ENCODE data around the gene ARMH3.
"Not testable (repeated sequence)": the region's sequence is repeated elsewhere in the genome, so short reads cannot be mapped to it uniquely, and the experiment has no call there.

ARMH3 gene

DNA sequence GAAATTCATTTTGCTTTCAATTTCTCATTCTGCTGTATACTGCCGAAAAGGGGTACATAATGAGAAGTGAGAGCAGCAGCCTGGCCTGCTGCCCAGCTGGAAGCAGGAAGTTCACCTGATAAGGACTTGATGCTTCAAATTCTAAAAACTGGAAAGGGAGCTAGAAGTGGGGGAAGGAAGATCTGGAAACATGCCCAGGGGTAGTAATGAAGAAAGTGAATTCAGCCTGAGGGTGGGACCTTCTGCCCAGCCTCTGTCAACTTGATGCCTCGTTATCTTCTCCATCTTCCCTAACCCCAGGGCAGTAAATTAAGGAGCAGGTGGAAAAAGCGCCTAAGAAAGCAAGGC is 69.4 kb downstream of the ARMH3 start:
- no peak for DNase-seq (ENCODE audit: low spot score)

DNA sequence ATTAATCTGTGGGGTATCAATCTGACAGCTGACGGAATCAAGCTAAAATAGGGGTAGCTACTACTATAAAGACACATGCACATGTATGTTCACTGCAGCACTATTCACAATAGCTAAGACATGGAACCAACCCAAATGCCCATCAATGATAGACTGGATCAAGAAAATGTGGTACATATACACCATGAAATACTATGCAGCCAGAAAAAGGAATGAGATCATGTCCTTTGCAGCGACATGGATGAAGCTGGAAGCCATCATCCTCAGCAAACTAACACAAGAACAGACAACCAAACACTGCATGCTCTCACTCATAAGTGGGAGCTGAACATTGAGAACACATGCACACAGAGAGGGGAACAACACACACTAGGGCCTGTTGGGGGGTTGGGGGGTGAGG is 75.3 kb downstream of the ARMH3 start:
- not testable (repeated sequence) for DNase-seq (ENCODE audit: low spot score)

DNA sequence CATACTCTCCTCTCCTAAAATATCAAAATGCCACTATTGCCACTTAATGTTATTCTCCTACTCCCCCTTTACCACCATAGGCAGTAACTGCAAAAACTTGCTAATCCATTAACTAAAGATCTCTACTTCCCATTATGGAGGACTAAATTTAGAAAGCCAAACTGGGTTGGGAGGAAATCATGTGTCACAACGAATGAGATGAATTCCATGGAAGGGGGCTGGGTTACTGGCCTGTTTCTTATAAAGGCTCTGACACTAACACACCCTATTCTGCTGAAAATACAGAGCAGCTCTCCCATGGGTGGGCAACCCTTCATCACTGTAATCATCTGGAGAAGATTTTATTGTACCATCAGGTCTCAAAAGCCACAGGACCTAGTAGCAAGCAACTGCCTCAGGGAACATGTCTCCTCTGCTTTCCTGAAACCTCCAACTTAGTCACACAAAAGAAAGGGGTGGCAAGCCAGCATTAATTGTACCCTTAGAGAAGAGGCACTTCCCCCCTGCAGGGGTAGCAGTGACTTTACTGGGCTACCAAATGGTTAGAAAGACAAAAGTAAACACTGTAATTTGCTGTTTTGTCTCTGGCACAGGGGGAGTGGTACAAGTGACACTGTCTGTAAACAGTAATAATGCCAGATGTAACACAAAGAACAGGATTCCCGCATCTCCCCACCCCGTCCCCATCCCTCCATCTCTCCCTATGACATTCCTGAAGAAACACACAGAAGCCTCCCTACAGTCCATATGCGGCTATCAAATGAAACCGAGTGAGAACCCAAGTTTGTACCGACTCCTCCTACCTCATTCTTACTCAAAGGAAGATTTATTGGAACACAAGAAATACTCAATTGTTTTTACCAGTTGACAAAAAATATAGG is 81.6 kb downstream of the ARMH3 start:
- DNase-seq (ENCODE audit: low spot score): no peak

DNA sequence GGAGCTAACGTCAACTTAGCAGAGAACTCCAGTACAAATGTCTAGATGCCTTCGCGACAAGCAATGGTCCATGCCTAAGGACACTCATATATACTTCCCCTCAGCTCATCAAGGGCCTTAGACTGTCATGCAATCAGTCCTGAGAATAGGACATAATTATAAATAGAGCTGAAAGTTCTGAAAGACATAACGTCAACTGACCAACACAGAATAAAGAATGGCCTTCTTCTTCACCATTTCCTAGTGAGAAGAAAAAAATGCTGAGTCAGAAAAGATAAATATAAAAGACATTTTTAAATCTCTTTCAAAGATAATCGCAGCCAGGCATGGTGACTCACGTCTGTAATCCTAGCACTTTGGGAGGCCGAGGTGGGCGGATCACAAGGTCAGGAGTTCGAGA is 83.2 kb downstream of the ARMH3 start:
- DNase-seq (ENCODE audit: low spot score): no peak

DNA sequence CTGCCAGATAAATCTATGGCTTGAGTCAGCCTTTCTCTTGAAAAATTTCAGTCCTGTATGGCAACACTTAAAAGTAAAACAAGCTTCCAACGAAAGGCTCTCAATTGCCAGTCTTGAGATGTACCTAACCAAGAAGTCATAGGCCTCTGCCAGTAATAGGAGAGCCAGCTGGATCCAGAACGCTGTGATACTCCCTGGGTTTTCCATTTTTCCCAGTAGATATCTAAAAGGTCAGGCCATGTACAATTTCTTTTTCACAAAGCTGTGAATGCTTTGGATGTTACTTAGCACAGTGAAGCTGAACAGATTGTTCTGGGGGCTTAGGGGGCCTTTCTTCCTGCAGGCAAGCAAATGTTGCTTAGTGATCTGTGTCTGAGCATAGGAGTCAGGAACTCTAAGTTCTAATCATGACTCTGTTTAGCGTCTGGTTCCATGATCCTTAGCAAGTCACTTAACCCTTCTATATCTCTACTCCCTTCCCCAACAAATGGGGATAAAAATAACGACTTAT is 86.5 kb downstream of the ARMH3 start:
- DNase-seq (ENCODE audit: low spot score): no peak

DNA sequence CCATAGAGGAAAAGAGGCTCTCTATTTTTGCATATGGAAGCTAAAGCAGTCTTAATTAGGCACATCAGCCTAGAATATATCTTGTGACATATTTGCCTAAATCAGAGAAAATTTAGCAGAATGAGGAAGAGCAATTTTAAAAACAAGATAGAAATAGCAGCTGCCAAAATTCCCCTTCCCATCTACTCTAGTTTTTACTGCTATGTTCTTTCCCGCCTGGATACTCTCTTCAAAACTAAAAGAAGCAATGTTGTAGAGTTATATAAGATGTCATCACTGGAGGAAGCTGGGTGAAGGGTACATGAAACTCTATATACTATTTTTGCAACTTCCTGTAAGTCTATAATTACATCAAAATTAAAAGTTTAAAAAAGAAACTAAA is 87.0 kb downstream of the ARMH3 start:
- DNase-seq (ENCODE audit: low spot score): no peak

DNA sequence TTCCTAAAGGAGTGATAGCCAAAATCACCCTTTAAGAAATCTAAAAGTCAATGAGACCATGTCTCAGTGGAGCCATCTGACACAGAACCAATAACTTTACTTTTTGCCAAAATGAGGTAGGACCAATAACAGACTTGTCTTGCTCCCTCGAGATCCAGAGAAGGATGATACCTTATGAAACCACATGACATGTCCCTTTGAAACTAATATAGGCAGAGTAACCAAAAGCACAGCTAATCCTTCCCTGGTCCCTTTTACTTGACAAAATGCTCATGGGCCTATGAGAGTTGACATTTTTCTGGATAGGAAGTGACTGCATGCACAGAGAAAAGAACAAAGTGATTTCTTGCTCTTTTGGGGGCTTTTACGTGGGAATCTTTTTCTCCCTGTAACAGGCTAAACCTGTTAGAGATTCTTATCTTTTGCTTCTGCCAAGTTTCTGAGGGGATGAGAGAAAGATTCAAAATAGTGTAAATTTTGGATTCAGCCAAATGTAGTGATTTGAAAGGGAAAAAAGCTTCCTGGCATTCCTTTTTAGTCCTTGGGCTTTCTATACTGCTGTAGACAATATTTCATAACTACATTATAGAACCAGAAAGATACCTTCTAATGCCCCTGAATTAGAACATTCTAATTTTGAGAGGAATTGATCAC is 87.6 kb downstream of the ARMH3 start:
- no peak for DNase-seq (ENCODE audit: low spot score)

DNA sequence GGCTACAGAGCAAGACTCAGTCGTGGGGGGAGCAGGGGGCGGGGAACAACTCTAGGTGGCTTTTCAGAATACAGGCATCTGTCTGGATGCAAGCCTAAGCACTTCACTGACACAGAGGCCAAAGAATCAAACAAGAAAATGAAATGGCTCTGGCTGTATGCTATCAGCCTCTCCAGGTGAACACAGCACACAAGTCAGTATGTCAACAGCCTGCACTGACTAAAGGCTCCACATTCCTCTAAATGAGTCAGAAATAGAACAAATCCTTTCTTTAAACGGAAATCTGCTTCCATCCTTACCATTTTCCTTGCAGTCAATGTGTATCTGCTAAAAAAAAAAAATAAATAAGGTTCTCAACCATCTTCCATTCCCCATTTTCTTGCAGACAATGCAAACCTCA is 88.3 kb downstream of the ARMH3 start:
- DNase-seq (ENCODE audit: low spot score): no peak

DNA sequence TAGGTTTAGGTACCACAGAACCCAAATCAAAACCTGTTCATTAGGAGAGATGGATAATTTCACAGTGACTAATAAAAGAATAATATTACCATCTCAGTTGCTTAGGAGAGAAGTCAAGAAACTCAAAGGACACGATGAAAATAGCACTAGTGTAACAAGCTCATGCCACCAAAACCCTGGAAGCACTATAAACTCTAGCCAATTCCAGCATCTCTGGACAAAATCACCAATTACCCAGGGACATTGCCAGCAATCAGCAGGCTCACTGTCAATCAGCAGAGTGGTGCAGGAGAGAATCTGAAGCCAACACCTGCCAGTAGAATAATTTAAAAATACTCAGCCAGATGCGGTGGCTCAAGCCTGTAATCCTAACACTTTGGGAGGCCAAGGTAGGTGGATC is 88.9 kb downstream of the ARMH3 start:
- no peak for DNase-seq (ENCODE audit: low spot score)

DNA sequence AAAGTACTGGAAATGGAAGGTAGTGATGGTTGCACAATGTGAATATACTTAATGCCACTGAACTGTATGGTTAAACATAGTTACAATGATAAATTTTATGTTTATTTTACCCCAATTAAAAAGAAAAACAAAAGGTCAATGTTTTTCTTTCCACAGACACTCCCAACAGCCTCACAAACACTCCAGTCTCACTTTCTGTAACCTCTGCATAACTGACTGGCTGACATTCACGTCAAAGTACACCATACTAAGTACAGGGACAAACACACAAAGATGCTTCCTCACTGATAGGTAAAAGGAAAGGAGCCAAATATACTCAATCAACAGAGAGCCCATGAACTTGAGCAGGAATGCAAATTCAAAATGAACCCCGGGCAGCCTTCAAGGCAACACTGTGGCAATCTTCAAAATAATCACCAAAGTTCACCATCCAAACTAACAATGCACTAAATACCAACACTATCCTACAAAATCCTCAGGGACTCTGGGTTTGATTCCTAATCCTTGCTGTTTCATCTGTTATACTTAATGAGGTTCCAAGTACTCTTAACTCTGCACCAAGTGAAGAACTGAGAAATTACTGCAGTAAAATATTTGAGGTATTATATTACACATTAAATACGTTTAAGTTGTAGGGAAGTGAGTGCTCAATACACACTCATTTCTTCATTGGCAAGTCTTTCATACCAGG is 90.8 kb downstream of the ARMH3 start:
- no peak for DNase-seq (ENCODE audit: low spot score)

DNA sequence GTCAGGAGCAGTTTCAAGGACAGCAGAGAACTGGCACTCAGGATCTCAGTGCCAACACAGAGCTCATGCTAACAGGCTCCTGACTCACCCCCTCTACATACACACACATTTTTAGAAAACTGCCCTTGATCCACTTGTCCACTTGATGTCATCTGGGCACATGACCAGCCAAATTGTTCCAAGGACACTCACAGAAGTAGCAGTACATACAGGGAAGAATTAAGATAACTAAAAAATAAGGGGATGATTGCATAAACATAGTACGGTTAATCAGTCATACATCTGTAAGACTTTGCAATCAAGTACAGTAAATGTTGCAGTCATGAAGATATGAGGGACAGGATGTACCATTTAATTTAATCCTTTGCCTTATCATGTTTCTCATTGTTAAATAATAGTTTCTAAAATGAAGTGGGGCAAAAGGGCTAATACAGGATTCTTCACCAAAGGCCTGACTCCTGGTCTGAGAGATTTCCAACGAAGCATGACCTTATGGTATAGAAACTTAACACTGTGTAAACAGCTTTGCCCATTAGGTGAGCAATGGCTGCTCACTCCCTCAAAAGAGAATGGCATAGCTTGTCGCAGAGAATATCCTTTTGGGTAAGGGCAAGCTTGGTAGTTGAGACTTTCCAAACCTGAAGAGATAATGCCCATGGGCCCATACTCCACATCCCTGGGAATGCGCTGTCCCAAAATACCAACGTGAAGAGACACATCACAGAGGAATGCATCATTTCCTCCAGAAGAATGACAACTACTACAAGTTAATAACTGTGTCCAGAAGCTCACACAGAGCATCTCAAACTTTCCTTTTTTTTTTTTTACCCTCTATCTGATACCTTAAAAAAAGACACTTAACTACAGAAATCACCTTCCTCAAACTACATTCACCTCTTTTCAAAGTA is 94.1 kb downstream of the ARMH3 start:
- DNase-seq (ENCODE audit: low spot score): no peak

DNA sequence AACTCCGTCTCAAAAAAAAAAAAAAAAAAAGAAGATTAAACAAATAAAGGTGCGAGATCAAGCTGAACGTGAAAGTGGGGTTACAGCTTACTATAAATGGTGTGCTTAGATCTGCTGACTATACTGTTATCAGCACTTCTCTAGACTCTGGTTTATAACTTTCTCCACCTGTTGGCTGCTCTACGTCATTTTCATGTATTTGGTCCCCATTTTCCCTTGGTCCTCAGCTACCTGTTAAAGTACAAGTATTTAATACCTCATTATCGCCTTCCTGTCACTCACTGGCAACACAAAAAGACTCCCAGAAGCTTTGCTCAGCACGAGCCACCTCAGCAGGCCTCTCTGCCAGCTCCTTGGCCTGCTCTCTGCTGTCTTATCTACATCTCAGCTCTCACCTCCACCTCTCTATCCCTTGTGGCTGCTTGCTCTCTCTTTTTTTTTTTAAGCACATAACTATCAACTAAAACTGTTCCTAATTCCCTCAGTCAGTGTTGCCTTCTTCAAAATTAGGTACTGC is 95.0 kb downstream of the ARMH3 start:
- DNase-seq (ENCODE audit: low spot score): no peak

DNA sequence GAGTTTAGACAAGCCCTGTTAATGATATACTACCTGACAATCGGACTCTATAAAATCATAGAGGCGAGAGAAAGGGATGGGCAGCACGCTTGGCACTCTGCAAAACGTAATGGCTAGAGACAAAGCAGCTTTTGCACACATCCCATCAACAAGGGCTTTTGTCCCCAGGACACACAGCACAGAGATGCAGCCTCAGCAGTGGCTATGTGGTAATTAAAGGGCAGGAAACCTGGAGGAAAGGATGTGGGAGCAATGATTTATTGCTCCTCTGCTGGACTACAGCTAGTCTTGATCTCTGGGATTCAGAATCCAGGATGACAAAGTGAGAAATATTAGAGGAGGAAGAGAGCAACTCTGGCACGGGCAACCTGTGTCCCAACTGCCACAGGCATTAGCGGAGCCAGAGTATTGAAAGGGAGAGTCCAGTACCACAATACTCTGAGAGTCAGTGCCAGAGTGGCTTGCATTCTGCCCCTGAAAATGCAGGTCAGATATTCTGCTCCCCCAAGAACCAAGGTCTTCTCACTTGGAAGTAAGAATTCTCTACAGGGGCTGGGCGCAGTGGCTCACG is 96.5 kb downstream of the ARMH3 start:
- DNase-seq (ENCODE audit: low spot score): no peak

DNA sequence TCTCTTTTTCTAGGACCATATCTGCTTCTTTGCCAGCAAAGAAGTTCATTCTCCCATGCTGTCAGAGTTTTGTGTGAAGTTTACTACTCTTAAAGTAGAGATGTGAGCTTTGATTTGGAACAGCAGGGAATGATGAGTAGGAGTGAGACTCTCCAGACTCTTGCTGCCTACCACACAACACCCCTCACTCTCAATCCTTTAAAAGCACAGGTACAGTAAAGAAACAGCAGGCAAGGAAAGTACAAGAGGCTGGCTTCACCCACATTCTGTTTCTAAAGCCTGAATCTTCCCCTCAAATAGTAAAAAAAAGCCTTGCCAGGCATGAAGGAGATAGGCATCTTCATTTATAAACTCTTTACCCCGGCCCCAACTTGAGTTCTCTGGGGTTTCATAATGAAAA is 97.3 kb downstream of the ARMH3 start:
- no peak for DNase-seq (ENCODE audit: low spot score)

DNA sequence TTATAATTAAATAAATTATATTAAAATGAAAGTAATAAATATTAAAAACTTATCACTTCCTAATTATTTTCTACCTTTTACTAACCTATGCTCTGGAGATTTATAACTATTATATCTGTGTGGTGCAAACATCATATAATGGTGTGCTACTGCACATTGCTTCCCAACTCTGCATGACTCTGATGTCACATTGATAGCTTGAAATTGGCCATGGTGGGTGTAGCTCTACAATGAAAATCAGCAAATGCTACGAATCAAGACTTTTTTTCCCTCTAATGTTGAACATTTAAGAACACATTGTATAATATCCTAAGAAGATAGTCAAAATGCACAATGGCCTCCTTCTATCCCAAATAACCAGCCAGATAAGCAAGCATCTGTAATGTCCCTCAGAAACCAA is 99.1 kb downstream of the ARMH3 start:
- no peak for DNase-seq (ENCODE audit: low spot score)

DNA sequence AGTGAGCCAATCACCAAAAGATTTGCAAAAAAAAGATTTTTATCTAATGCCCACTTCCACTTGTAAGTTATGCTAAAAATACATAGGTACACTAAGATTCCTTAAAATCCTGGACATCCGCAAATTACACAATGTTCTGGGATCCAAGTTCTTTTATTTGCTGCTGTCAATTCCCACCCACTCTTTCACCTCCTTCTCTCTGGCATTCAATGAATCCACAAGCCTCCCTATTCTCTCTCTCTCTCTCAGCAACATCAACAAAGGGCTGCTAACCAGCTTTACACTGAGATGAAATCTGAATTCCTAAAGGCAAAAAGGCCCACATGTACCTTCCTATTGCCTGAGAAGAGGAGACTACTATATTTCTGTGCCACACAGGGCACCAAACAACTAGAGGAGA is 99.9 kb downstream of the ARMH3 start:
- no peak for DNase-seq (ENCODE audit: low spot score)

DNA sequence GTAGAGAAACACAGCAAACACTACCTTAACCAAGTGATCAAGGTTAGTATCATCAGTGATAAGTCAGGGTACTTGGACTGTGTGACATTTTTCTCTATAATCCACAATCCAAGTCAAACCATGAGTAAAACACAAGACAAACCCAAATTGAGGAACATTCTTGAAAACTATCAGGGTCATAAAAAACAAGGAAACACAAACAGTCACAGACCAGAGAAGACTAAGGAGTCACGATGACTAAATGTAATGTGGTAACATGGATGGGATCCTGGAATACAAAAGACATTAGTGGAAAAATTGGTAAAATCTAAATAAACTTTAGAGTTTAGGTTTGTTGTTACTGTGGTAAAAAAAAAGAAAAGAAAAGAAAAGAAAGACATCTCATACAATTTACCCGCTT is 103.8 kb downstream of the ARMH3 start:
- no peak for DNase-seq (ENCODE audit: low spot score)

DNA sequence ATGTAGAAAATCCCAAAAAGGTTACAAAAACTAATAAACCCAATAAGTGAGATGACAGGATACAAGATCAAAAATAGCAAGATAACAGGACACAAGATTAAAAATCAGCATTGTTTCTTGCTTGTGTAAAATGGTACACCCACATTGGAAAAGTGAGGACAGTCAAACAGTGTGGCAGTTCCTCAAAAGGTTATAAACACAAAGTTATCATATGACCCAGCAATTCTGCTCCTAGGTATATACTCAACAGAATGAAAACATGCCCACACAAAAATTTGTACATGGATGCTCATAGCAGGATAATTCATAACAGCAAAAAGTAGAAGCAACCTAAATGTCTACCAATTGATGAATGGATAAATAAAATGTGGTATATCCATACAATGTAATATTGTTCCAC is 105.8 kb downstream of the ARMH3 start:
- no peak for DNase-seq (ENCODE audit: low spot score)

DNA sequence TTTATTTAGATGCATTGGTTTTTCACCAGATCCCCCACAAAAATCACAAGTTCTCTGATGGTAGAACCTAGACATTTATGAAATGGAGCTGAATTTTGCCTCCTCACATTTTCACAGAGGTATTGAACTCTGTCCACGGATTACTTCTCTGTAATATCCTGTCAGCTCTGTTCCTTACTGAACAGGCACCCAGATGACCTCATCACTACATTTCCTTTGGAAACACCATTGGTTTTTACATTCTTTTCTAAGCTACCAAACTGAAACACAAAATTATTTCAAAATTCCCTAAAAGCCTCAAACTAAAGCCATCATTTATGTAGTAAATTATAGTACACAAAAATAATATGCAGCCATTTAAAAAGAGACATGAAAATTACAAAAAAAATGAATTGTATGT is 114.1 kb downstream of the ARMH3 start:
- no peak for DNase-seq (ENCODE audit: low spot score)

DNA sequence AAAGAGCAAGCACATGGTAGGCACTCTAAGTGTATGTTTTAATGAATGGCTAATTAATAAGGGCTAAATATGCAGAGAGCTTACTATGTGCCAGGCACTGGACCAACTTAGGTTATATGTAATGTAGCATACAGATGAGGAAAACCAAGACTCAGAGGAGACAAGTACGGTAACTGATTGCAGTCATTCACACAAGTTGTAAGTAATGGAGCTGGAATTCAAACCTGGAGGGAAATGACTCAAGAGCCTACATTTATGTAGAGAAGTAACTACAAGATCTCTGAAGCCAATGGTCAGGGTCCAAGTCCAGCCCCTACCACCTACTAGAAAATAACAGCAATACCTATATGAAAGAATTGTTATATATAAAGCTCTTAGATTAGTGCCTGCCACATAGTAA is 115.1 kb downstream of the ARMH3 start:
- no peak for DNase-seq (ENCODE audit: low spot score)

DNA sequence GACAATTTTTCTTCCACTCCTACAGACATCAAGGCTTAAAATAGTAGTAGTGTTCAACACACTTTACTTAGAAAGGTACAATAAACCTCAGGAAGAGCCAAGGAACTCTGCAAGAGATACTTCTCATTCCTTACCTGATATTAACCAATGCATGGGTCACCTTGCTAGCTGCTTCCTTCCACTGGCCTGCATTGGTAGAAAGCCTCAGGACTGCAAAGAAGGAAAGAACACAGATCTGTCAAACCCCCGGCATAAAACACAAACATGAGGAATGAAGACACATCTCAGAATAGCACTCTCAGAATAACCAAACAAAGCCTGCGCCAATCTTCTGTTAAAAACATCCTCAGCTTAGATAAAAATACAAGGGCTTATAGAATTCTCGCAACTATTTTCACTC is 116.2 kb downstream of the ARMH3 start:
- no peak for DNase-seq (ENCODE audit: low spot score)
